Suppressor macrophage (primary cell): Measurements from ENCODE around the gene FLVCR2.
"Not testable (repeated sequence)": the region's sequence is repeated elsewhere in the genome, so short reads cannot be mapped to it uniquely, and the experiment has no call there.

Source experiments
- DNase-seq, 4 experiments: peaks; one replicate each; pipeline ENCODE4 v3.0.0-alpha.2; 2020 to 2022

Gene FLVCR2

DNA sequence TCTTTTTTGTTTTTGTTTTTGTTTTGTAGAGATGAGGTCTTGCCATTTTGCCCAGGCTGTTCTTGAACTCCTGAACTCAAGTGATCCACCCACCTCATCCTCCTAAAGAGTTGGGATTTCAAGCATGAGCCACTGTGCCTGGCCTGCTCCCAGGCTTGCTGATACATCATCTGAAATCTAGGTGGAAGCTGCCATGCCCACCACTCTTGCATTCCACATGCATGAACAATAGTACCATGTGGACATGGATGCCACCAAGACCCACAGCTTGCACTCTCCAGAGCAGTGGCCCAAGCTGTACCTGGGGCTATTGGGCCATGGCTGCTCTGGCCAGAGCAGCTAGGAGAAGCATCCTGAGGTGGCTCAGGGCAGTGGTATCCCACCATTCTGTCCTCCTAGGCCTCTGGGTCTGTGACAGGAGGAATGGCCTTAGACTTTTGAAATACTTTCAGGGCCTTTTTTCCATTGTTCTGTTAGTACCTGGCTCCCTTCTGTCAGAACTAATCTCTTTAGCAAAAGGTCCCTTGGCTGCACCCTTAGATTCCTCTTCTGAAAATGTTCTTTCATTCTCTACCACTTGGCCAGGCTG is 13.7 kb downstream of the FLVCR2 start:
- no peak for DNase-seq

GRCh38 chr14:75595226-75595625 is 16.8 kb downstream of the FLVCR2 start:
- DNase-seq, result peak in 3 of 4 experiments; percentile 29 to 55 (median 34)

DNA sequence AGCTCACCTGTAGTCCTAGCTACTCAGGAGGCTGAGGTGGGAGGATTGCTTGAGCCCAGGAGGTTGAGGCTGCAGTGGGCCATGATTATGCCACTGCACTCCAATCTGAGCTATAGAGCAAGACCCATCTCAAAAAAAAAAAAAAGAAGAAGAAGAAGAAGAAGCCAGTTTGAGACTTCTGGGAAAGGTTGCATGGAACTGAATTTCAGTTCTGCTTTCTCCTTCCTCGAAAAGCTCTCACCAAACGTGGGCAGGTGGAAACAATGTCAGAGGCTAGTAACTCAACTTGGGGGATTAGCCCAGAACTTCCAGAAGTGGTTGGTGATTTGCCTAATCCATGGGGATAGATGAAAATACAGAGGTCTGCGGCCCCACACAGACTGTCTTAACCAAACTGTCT is 18.7 kb downstream of the FLVCR2 start:
- peak; percentile 69 to 91 (median 84) for DNase-seq

GRCh38 chr14:75600100-75600499 is 21.7 kb downstream of the FLVCR2 start:
- not testable (repeated sequence) for DNase-seq

GRCh38 chr14:75601061-75601460 is 22.6 kb downstream of the FLVCR2 start:
- not testable (repeated sequence) for DNase-seq

DNA sequence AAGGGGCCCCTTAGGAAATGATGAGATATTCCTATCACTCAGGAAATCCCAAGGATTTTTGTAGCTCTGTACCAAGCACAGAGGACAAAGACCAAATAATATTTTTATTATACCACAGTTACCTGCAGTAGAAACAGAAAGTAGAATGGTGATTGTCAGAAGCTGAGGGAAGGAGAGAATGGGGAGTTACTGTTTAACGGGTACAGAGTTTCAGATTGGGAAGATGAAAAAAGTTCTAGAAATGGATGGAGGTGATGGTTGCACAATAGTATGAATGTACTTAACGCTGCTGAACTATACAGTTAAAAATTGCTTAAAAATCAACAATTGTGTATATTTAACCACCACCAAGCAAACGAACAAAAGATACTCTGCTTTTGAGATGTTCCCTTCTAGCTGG is 24.1 kb downstream of the FLVCR2 start:
- DNase-seq, result no peak

- DNase-seq, result peak; percentile 70 to 88 (median 82)
Observed at GRCh38 chr14:75604979-75605851, 26.8 kb downstream of the FLVCR2 start.

DNA sequence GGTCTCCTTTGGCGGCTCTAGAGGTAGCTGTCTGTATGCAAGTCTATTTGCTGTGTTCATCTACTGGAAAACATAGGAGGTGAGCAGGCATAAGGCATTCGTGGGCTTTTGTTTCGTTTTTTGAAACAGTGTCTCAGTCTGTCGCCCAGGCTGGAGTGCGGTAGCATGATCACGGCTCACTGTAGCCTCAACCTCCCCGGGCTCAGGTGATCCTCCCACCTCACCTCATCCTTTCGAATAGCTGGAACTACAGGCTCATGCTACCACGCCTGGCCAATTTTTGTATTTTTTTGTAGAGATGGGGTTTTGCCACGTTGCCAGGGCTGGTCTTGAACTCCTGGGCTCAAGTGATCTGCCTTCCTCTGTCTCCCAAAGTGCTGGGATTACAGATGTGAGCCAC is 27.5 kb downstream of the FLVCR2 start:
- DNase-seq, result no peak

GRCh38 chr14:75607044-75607443 is 28.6 kb downstream of the FLVCR2 start:
- no peak for DNase-seq

DNA sequence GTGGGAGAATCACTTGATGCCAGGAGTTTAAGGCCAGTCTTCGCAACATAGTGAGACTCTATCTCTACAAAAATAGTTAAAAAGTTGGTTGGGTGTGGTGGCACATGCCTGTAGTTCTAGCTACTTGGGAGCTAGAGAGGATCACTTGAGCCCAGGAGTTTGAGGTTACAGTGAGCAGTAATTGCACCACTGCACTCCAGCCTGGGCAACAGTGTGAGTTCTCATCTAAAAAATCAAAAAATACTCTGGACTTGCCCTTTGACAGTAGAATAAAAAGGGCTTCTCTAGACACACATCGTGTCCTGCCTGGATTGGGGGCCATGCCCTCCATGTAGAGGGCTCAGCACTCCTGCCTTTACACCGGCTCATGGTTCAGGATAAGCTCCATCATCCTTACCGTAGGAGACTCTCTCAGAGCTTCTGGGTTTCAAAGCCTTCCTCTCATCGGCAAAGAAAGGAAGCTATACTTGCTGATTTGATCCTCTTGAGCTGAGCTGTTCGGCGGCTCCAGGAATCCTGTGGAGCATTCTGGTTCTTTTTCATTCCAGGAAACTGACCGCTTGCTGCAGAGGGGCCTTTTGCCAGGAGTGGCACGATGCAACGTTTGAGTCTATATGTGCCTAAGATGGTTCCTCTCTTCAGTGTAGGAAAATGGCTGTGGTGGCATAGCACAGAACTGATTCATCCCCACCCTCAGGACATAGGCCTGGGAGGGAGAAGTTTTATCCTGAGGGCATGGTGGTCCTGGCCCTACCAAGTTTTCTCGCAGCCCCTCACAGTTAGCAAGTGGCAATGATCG is 29.6 kb downstream of the FLVCR2 start:
- no peak for DNase-seq

DNA sequence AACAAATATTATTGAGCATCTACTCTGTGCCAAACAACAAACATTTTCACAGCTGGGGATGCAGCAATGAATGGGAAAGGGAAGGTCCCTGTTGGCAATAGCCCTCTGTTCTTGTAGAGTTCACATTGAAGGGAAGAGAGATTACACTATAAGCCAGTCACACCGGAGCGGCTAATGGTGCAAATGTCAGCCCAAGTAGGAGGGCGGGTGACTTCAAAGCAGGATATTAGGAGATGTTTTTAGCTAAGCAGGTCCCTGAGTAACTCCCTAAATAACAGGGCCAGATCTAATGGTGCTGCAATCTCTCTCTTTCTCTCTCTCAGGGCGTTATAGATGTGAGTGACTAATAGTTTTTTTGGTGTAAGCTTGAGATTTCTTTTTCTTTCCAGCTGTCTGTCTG is 30.7 kb downstream of the FLVCR2 start:
- DNase-seq, result peak; percentile 51 to 75 (median 64)

GRCh38 chr14:75609606-75610475 is 31.4 kb downstream of the FLVCR2 start:
- peak; percentile 82 to 96 (median 90) for DNase-seq

GRCh38 chr14:75610834-75611233 is 32.4 kb downstream of the FLVCR2 start:
- DNase-seq, result peak in 2 of 4 experiments; percentile 39 to 42

GRCh38 chr14:75612157-75612556 is 33.7 kb downstream of the FLVCR2 start:
- DNase-seq, result no peak

DNA sequence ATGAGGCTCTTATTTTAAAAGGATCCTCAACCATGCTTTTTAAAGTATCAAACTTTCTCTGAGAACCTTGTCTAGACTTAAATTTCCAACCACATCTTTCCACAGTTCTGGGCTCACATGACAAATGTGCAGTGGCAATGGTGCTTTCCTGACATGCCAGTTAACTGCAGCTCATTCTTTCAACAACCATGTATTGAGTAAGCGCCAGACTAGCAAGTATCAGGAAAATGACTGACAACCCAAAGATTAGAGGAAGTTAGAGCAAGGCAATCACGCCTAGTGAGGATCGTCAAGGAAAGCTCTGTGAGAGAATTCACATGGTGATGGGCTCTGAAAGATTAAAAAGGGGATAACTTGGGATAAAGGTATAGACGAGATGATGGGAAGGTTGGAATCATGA is 35.8 kb downstream of the FLVCR2 start:
- peak; percentile 76 to 93 (median 84) for DNase-seq

- peak; percentile 87 to 97 (median 93) for DNase-seq
Observed at GRCh38 chr14:75615200-75615599, 36.8 kb downstream of the FLVCR2 start.

DNA sequence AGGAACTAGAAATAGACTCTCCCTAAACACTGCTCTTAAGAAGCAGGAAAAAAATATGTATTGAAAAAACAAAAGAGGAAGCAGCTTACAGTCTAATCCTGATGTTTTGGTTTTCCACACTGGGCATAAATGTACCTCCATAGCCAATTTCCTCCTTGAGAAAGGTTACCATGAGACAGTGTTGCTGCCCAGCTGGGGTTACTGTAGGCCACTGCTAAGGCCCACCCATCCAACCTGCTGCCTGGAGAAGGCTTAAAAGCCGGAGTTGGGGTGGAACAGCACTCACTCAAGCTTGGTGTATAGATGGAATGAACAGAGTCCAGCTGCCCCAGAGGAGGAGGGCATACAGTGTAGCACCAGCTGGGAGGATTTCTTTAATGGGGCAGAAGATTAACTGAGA is 41.1 kb downstream of the FLVCR2 start:
- DNase-seq, result peak; percentile 41 to 70 (median 57)

DNA sequence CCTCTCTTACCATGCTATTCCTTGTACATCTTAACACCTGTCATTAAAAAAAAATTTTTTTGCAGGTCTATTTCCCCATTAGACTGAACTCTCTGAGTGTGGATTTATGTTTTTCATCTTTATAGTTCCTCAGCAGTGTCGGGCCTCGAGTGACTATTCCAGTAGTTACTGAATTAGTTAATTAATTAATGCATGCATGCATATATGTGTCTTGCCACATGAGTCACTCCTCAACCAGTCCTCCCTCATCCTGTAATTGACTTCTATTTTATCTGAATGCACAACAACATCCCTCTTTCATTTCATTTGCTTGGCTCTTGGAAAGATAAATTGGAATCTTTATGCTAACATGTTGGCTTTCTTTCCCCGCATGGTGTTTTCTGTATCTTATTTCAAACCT is 46.6 kb downstream of the FLVCR2 start:
- no peak for DNase-seq

- peak in 3 of 4 experiments; percentile 15 to 46 (median 39) for DNase-seq
Observed at GRCh38 chr14:75626396-75626795, 48.0 kb downstream of the FLVCR2 start.

DNA sequence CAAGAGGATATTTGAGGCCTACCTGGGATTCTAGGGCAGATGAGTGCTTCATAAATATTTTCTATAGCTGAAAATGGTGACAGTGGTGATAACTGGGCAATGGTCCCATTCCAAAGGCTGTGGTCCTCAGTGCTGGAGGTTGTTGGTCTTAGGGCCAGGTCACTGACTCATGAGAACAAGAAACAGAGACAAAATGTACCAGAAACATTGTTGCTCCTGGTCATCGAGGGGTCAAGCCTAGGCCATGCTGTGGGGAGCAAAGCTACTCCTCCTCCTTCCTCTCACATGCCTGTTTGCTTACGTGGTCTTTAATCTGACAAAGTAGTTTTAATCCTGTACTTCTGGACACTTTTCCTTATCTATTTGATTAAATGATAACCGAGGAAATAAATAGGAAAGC is 48.4 kb downstream of the FLVCR2 start:
- peak in 2 of 4 experiments; percentile 22 to 32 for DNase-seq

GRCh38 chr14:75627406-75627805 is 49.0 kb downstream of the FLVCR2 start:
- DNase-seq, result no peak

GRCh38 chr14:75628816-75629215 is 50.4 kb downstream of the FLVCR2 start:
- no peak for DNase-seq
